Epithelial cell of proximal tubule (primary cell): ENCODE data around the gene MFAP2. TPM values are rescaled to one million over a fixed set of nuclear protein-coding genes. Genes with fewer than 3 reads are reported as not detected.

Source experiments
- DNase-seq: peaks from one replicate; pipeline ENCODE4 v3.0.0-alpha.2; 2011; ENCODE audit warnings: low read depth
- H3K4me3 ChIP-seq: 2 replicates; pipeline ENCODE4 v1.5.1; 2011; ENCODE audit warnings: low read depth, mild to moderate bottlenecking, low read length
- CTCF ChIP-seq: conservative IDR thresholded peaks from 2 replicates; pipeline ENCODE4 v1.5.1; 2012; ENCODE audit warnings: low read depth, mild to moderate bottlenecking, low read length
- total RNA-seq: library from RNA; depleted of rRNA; stranded (reverse); fragments of >200 nt; gene quantifications from 2 replicates; pipeline ENCODE4 v1.2.3, GENCODE V29; 2015

MFAP2 gene
- total RNA-seq, 1 donor from 2014 or later: 53.2 TPM

- no peak for DNase-seq
- no peak overlapping the region for H3K4me3 ChIP-seq
- TF ChIP-seq CTCF: no peak
Observed at GRCh38 chr1:17007121-17007520, 26.7 kb upstream of the MFAP2 start.

GRCh38 chr1:17005365-17005740, 24.9 kb upstream of the MFAP2 start:
- H3K4me3 ChIP-seq: no peak overlapping the region
- no peak for TF ChIP-seq CTCF
- DNase-seq: no peak

GRCh38 chr1:17004466-17005364, 24.3 kb upstream of the MFAP2 start:
- DNase-seq: no peak
- TF ChIP-seq CTCF: peak; percentile 5
- H3K4me3 ChIP-seq: no peak overlapping the region

GRCh38 chr1:17002524-17002902, 22.1 kb upstream of the MFAP2 start:
- no peak for DNase-seq
- no peak overlapping the region for H3K4me3 ChIP-seq
- no peak for TF ChIP-seq CTCF

GRCh38 chr1:17001760-17002523, 21.5 kb upstream of the MFAP2 start:
- no peak for DNase-seq
- no peak overlapping the region for H3K4me3 ChIP-seq
- no peak for TF ChIP-seq CTCF

- DNase-seq: no peak
- peak; percentile 9 for TF ChIP-seq CTCF
- H3K4me3 ChIP-seq: no peak overlapping the region
Observed at GRCh38 chr1:16999863-17000262, 19.4 kb upstream of the MFAP2 start.

GRCh38 chr1:16998589-16998988, 18.2 kb upstream of the MFAP2 start:
- DNase-seq: no peak
- TF ChIP-seq CTCF: no peak
- H3K4me3 ChIP-seq: no peak overlapping the region
